GM23248 (cell line): ENCODE results near the gene TRIM59.

Experiments
- EZH2 ChIP-seq: fragments of 200-600 bp; sonication (generic); IDR thresholded peaks from 2 replicates; pipeline ENCODE4 v1.6.1; 2018; ENCODE audit warnings: antibody characterized with exemption, mild to moderate bottlenecking; ENCODE audit not compliant: insufficient read depth, poor library complexity, severe bottlenecking
- EZH2phosphoT487 ChIP-seq: fragments of 200-600 bp; sonication (generic); IDR thresholded peaks from 2 replicates; pipeline ENCODE4 v1.6.1; 2018; ENCODE audit warnings: antibody characterized with exemption, moderate library complexity, mild to moderate bottlenecking, low read depth; ENCODE audit not compliant: insufficient read depth

DNA sequence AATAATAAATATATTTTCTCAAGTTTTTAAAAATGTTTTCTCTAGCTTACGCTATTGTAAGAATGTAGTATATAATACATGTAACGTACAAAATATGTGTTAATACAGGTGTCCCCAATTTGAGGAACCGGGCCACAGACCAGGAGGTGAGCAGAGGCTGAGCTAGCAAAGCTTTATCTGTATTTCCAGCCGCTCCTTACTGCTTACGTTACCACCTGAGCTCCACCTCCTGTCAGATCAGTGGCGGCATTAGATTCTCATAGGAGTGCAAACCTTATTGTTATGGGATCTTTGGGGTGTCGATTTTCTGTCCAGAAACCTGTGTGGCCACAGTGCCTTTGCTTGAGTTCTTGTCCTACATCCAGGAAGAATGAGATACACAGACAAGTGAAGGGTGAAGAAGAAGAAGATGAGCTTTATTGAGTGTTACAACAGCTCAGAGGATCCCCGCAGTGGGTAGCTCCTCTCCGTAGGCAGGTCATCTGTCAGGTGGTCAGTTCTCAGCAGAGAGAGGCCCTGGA, 9.9 kb upstream of the TRIM59 start:
- TF ChIP-seq EZH2 (no peak), EZH2phosphoT487 (no peak)
